OCI-LY1 (cell line): ENCODE measurements around the gene MUS81.

Experiments
- H2AFZ ChIP-seq: fragments of 200-600 bp; sonication (generic), shearing (Covaris generic); 2 replicates; pipeline ENCODE4 v1.6.0; 2014; ENCODE audit warnings: antibody characterized with exemption, mild to moderate bottlenecking, low read length
- H3F3A ChIP-seq: fragments of 200-600 bp; sonication (generic), shearing (Covaris generic); 2 replicates; pipeline ENCODE4 v1.6.0; 2014; ENCODE audit warnings: mild to moderate bottlenecking, antibody characterized with exemption, low read length, moderate library complexity; ENCODE audit not compliant: insufficient read depth
- H3K27ac ChIP-seq: fragments of 200-600 bp; sonication (generic); 2 replicates; pipeline ENCODE4 v1.5.1; 2014; ENCODE audit warnings: low read length, mixed run types, mild to moderate bottlenecking, low read depth; ENCODE audit not compliant: poor library complexity, severe bottlenecking
- H3K27me3 ChIP-seq: fragments of 200-600 bp; sonication (generic); 2 replicates; pipeline ENCODE4 v1.6.0; 2014; ENCODE audit warnings: antibody characterized with exemption, mild to moderate bottlenecking, low read length, moderate library complexity; ENCODE audit not compliant: insufficient read depth
- H3K36me3 ChIP-seq: fragments of 200-600 bp; sonication (generic); 2 replicates; pipeline ENCODE4 v1.6.1; 2014; ENCODE audit warnings: mild to moderate bottlenecking, antibody characterized with exemption, low read length, moderate library complexity, mixed read lengths; ENCODE audit not compliant: insufficient read depth
- H3K4me1 ChIP-seq: fragments of 200-600 bp; sonication (generic); 2 replicates; pipeline ENCODE4 v1.5.1; 2014; ENCODE audit warnings: mild to moderate bottlenecking, low read length, moderate library complexity; ENCODE audit not compliant: insufficient read depth, severe bottlenecking
- H3K4me2 ChIP-seq: fragments of 200-600 bp; sonication (generic), shearing (Covaris generic); 2 replicates; pipeline ENCODE4 v1.6.1; 2014; ENCODE audit warnings: low read length
- H3K4me3 ChIP-seq: fragments of 200-600 bp; sonication (generic); 2 replicates; pipeline ENCODE4 v1.5.1; 2014; ENCODE audit warnings: low read length, low read depth, mild to moderate bottlenecking, mixed read lengths; ENCODE audit not compliant: poor library complexity, severe bottlenecking
- H3K79me2 ChIP-seq: fragments of 200-600 bp; shearing (Covaris generic); 2 replicates; pipeline ENCODE4 v1.6.1; 2016; ENCODE audit warnings: mixed run types, low read length, mixed read lengths; ENCODE audit not compliant: insufficient read depth
- H3K9ac ChIP-seq: fragments of 200-600 bp; sonication (generic), shearing (Covaris generic); 2 replicates; pipeline ENCODE4 v1.6.1; 2014; ENCODE audit warnings: mild to moderate bottlenecking, low read length, mixed read lengths
- H3K9me2 ChIP-seq: fragments of 200-600 bp; sonication (generic), shearing (Covaris generic); 2 replicates; pipeline ENCODE4 v1.6.1; 2014; ENCODE audit warnings: low read depth, mild to moderate bottlenecking, low read length, mixed read lengths
- H3K9me3 ChIP-seq: fragments of 200-600 bp; shearing (Covaris generic); 2 replicates; pipeline ENCODE4 v1.6.1; 2014; ENCODE audit warnings: low read length, mixed read lengths
- H4K20me1 ChIP-seq: fragments of 200-600 bp; sonication (generic), shearing (Covaris generic); 2 replicates; pipeline ENCODE4 v1.6.0; 2016; ENCODE audit warnings: mild to moderate bottlenecking, low read length; ENCODE audit not compliant: insufficient read depth
- EZH2 ChIP-seq: fragments of 200-600 bp; sonication (generic), shearing (Covaris generic); IDR thresholded peaks from 2 replicates; pipeline ENCODE4 v1.8.0; 2017; ENCODE audit warnings: borderline replicate concordance, mixed run types, mild to moderate bottlenecking, antibody characterized with exemption, low read length, moderate library complexity, mixed read lengths
- TF ChIP-seq, protein P1 (sequence below): fragments of 200-600 bp; sonication (generic), shearing (Covaris generic); IDR thresholded peaks from 2 replicates; pipeline ENCODE4 v1.5.1; 2017; ENCODE audit warnings: mild to moderate bottlenecking, antibody characterized with exemption, low read length, moderate library complexity, mixed read lengths

Gene MUS81

DNA sequence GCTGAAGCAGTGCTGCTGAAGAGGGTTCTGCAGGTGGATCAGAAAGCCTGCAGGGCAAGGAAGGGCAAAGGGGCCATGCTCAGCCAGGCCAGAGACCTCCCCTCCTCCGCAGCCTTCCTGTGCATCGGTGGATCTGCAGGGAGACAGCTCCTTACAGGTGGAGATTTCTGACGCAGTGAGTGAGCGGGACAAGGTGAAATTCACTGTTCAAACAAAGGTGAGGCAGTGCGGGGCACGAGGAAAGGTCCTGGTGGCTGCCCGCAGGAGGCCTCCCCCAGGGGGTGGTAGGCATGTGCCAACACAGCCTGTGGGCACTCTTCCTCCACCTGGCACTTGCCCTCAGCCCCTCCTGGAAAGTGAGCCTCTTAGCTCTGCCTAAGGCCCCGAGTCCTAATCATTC lies 10.9 kb upstream of the MUS81 start:
- H3K36me3 ChIP-seq: peaks cover 35% of the 10 kb centered on the region
- H3K79me2 ChIP-seq: no peaks in the 10 kb centered on the region
- no peaks in the 10 kb centered on the region for H3K9me2 ChIP-seq
- H3K27me3 ChIP-seq: no peaks in the 10 kb centered on the region
- H3F3A ChIP-seq: no peaks in the 10 kb centered on the region
- no peak overlapping the region for H2AFZ ChIP-seq
- no peaks in the 10 kb centered on the region for H3K4me1 ChIP-seq
- H3K27ac ChIP-seq: no peak overlapping the region
- no peak overlapping the region for H3K9ac ChIP-seq
- no peaks in the 10 kb centered on the region; the same call in 1 of the 2 replicates for H4K20me1 ChIP-seq
- H3K4me2 ChIP-seq: no peak overlapping the region
- no peaks in the 10 kb centered on the region for H3K9me3 ChIP-seq
- no peak overlapping the region for H3K4me3 ChIP-seq
- TF ChIP-seq, protein P1, sequence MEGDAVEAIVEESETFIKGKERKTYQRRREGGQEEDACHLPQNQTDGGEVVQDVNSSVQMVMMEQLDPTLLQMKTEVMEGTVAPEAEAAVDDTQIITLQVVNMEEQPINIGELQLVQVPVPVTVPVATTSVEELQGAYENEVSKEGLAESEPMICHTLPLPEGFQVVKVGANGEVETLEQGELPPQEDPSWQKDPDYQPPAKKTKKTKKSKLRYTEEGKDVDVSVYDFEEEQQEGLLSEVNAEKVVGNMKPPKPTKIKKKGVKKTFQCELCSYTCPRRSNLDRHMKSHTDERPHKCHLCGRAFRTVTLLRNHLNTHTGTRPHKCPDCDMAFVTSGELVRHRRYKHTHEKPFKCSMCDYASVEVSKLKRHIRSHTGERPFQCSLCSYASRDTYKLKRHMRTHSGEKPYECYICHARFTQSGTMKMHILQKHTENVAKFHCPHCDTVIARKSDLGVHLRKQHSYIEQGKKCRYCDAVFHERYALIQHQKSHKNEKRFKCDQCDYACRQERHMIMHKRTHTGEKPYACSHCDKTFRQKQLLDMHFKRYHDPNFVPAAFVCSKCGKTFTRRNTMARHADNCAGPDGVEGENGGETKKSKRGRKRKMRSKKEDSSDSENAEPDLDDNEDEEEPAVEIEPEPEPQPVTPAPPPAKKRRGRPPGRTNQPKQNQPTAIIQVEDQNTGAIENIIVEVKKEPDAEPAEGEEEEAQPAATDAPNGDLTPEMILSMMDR: no peak
- no peak for TF ChIP-seq EZH2

- Histone ChIP-seq H3K9me2 (no peaks in the 10 kb centered on the region), H2AFZ (no peak overlapping the region), H4K20me1 (no peaks in the 10 kb centered on the region; the same call in 1 of the 2 replicates), H3F3A (no peaks in the 10 kb centered on the region), H3K9ac (no peak overlapping the region), H3K27me3 (no peaks in the 10 kb centered on the region), H3K4me3 (no peak overlapping the region), H3K79me2 (no peaks in the 10 kb centered on the region), H3K4me2 (no peak overlapping the region), H3K9me3 (no peaks in the 10 kb centered on the region), H3K4me1 (no peaks in the 10 kb centered on the region), H3K36me3 (peaks cover 39% of the 10 kb centered on the region), H3K27ac (no peak overlapping the region)
- TF ChIP-seq, protein P1: no peak
- no peak for TF ChIP-seq EZH2
Measured at GRCh38 chr11:65849771-65850216, 10.4 kb upstream of the MUS81 start.

DNA sequence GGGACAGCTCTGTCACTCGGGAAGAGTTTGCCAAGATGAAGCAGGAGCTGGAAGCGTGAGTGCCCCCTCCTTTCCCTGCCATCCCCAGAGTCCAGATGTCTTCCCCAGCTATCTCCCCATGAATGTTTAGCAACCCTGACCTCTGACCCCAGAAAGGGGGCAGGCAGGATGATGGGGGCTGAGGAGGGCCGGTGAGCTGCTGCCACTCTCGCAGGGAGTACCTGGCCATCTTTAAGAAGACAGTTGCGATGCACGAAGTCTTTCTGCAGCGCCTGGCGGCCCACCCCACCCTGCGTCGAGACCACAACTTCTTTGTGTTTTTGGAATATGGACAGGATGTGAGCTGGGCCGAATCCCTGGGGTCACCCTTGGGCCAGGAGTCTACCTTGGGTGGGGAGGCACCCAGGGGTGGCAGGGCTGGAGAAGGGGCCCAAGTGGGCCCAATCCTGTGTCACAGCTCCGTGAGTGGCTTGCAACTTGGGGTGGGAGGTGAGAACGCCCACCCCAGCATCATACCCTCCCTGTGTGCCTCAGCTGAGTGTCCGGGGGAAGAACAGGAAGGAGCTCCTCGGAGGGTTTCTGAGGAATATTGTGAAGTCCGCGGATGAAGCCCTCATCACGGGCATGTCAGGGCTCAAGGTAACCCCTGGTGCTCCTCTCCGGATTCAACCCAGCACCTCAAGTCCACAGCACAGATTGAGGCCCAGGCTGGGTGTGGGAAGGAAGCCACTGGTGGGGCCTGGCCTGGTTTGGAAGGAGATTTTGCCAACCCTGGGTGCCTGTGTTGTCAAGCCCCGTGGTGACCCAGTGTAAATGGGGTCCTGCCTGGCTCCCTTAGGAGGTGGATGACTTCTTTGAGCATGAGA lies 9.8 kb upstream of the MUS81 start:
- no peaks in the 10 kb centered on the region for H3K9me2 ChIP-seq
- H3K36me3 ChIP-seq: peaks cover 46% of the 10 kb centered on the region
- no peak overlapping the region for H3K9ac ChIP-seq
- no peaks in the 10 kb centered on the region for H3K27me3 ChIP-seq
- H4K20me1 ChIP-seq: no peaks in the 10 kb centered on the region; the same call in 1 of the 2 replicates
- TF ChIP-seq EZH2: no peak
- TF ChIP-seq, protein P1: no peak
- no peak overlapping the region for H3K27ac ChIP-seq
- no peaks in the 10 kb centered on the region for H3F3A ChIP-seq
- no peaks in the 10 kb centered on the region for H3K79me2 ChIP-seq
- no peak overlapping the region for H3K4me2 ChIP-seq
- no peak overlapping the region for H2AFZ ChIP-seq
- H3K4me1 ChIP-seq: no peaks in the 10 kb centered on the region
- no peaks in the 10 kb centered on the region for H3K9me3 ChIP-seq
- H3K4me3 ChIP-seq: no peak overlapping the region
